Mucosa of descending colon (tissue), 3 donors: ENCODE results near the gene SLC39A2. TPM values are rescaled to one million over a fixed set of nuclear protein-coding genes. Genes with fewer than 3 reads are reported as not detected.

Experiments used
- ATAC-seq: fragments of 200-7000 bp; cut with Tn5 transposase; one replicate; pipeline ENCODE4 v1.9.1; 2020; ENCODE audit warnings: mild to moderate bottlenecking, moderate library complexity
- DNase-seq, 3 donors: peaks; one replicate each; pipeline ENCODE4 v3.0.0-alpha.2; 2020
- H3K36me3 ChIP-seq: fragments of 200-600 bp; one replicate; pipeline ENCODE4 v1.8.0; 2021; ENCODE audit warnings: low read depth, mild to moderate bottlenecking
- H3K4me1 ChIP-seq: fragments of 200-600 bp; one replicate; pipeline ENCODE4 v1.8.0; 2021; ENCODE audit warnings: low read depth, mild to moderate bottlenecking
- H3K4me3 ChIP-seq: fragments of 200-600 bp; one replicate; pipeline ENCODE4 v1.8.0; 2021; ENCODE audit warnings: mild to moderate bottlenecking
- H3K9me3 ChIP-seq: fragments of 200-600 bp; one replicate; pipeline ENCODE4 v1.8.0; 2021; ENCODE audit warnings: mild to moderate bottlenecking
- CTCF ChIP-seq: fragments of 200-600 bp; IDR thresholded peaks from one replicate; pipeline ENCODE4 v1.8.0; 2022; ENCODE audit warnings: antibody characterized with exemption, mild to moderate bottlenecking
- intact Hi-C, 2 donors: fragments of 100-400 bp; cut with DNase I in 1 of 2; cut with micrococcal nuclease in 1 of 2; formaldehyde crosslinking; loops; one replicate each; pipeline versions ENCODE4 v1.11.0 to v1.11.1; 2022; cut with DNase I, micrococcal nuclease
- total RNA-seq, 3 donors: library from RNA; stranded (reverse); fragmentation: NEBNext Ultra II Directional in 2 of 3; extraction: Animal tissue kit (Norgen Biotek cat#: 25700) in 2 of 3; gene quantifications; one replicate each; pipeline versions ENCODE4 v1.2.1 to v1.2.4, GENCODE V29; 2021 to 2023
- donor health status: DM: no; HTN: no; CAD: no; lungs with moderate emphysema.
- donor health status: DM: no; HTN: no; CAD: no.
- donor health status: DM: no; HTN: yes; CAD: no.

The SLC39A2 gene
- total RNA-seq, 3 donors from 2014 or later: 0.28 to 4.9 (median 2.0) TPM

GRCh38 chr14:21029917-21030316, 30.8 kb downstream of the SLC39A2 start, which contains the start of gene TPPP2:
Gene TPPP2 (plus strand): TSS chr14:21030217. CDS start chr14:21030582, 365 bp downstream.
- DNase-seq (no peak), ATAC-seq (no peak)
- H3K9me3 ChIP-seq: no peaks in the 10 kb centered on the region
- H3K36me3 ChIP-seq: no peaks in the 10 kb centered on the region
- TF ChIP-seq CTCF: no peak
- H3K4me1 ChIP-seq: no peaks in the 10 kb centered on the region
- intact Hi-C loops: no loop called here
- H3K4me3 ChIP-seq: no peak within 1 kb of the TSS

DNA sequence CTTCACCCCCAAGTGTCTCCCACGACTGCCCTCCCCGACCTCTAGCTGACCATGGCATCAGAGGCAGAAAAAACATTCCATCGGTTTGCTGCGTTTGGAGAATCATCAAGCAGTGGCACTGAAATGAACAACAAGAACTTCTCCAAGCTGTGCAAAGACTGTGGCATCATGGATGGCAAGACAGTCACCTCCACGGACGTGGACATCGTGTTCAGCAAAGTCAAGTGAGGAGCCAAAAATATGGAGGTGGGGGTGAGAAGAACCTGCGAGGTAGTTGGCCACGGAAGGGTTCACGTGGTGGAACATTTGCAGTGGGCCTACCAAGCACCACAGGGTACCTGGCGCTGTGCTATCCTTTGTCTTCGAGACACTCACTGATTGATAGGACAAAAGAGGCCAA, 31.4 kb downstream of the SLC39A2 start:
- ATAC-seq: no peak
- intact Hi-C loops: no loop called here

GRCh38 chr14:21032326-21033132, 33.4 kb downstream of the SLC39A2 start:
- Histone ChIP-seq H3K9me3 (no peaks in the 10 kb centered on the region), H3K4me1 (no peaks in the 10 kb centered on the region), H3K36me3 (no peaks in the 10 kb centered on the region), H3K4me3 (no peak overlapping the region)
- DNase-seq: no peak
- ATAC-seq: no peak
- TF ChIP-seq CTCF: no peak
- intact Hi-C loops: no loop called here

More for the DNA sequence above, 31.4 kb downstream of the SLC39A2 start:
- no peak overlapping the region for H3K4me3 ChIP-seq
- no peaks in the 10 kb centered on the region for H3K4me1 ChIP-seq
- H3K36me3 ChIP-seq: no peaks in the 10 kb centered on the region
- H3K9me3 ChIP-seq: no peaks in the 10 kb centered on the region
- no peak for DNase-seq
- no peak for TF ChIP-seq CTCF

DNA sequence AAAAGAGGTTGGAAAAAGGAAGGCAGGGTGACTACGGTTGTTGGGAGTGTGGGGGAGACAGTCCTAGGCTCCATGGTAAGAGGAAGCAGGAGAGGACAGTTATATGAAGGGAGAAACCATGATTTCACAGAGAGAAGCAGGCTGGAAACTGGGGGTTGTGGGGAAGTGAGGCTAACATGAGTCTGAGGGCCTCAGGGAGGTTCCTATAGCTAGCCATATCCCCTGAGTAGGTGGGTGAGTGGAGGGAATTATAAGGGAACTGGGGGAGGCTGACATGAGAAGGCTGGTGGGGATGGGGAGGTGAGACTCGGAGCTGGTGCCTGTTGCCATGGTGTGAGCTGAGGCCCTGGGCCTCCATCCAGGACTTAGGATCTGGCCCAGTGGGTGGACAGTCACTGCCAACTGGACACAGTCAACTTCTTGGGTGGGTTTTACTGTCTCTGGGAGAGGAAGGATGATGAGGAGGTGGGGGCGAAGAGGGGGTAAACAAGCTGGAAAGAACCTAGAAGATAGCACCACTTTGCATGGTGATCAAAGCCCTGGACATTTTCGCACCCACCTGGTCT, 34.1 kb downstream of the SLC39A2 start:
- no peak for TF ChIP-seq CTCF
- Histone ChIP-seq H3K4me3 (no peak overlapping the region), H3K9me3 (no peaks in the 10 kb centered on the region), H3K36me3 (no peaks in the 10 kb centered on the region), H3K4me1 (peaks cover 3% of the 10 kb centered on the region)
- intact Hi-C loops: no loop called here
- ATAC-seq (no peak), DNase-seq (no peak)

- DNase-seq: no peak
- intact Hi-C loops: no loop called here
- no peak for TF ChIP-seq CTCF
- ATAC-seq: no peak
- H3K9me3 ChIP-seq: no peaks in the 10 kb centered on the region
- H3K4me1 ChIP-seq: peaks cover 17% of the 10 kb centered on the region
- H3K4me3 ChIP-seq: no peak within 1 kb of the TSS
- H3K36me3 ChIP-seq: no peaks in the 10 kb centered on the region
Measured at GRCh38 chr14:21034707-21035106, 35.6 kb downstream of the SLC39A2 start, which contains the start of gene RNASE13. Gene RNASE13 (minus strand): TSS chr14:21034807. CDS start chr14:21034288, 519 bp downstream.
